T-cell (primary cell): ENCODE measurements around the gene FKBP5. TPM values are rescaled to one million over a fixed set of nuclear protein-coding genes. Genes with fewer than 3 reads are reported as not detected.
A peak's percentile ranks its signal among the peaks of the same experiment; 100 is the strongest.

ENCODE experiments used
- ATAC-seq, 4 experiments: fragments of 200-7000 bp in 3 of 4; fragments of 150-1000 bp in 1 of 4; cut with Tn5 transposase; replicated peaks in 1 of 4; 1 replicate in 3 of 4; 2 replicates in 1 of 4; pipeline ENCODE4 v1.10.0; 2021; ENCODE audit warnings: moderate library complexity in 3 of 4, mild to moderate bottlenecking in 2 of 4, moderate number of reproducible peaks in 1 of 4
- CTCF ChIA-PET, 2 donors: fragments of 300-600 bp; sonication (Branson Sonifier 250); formaldehyde crosslinking; loops; one replicate each; lab custom pipeline; 2022; ENCODE audit warnings: antibody characterized with exemption in 2 of 2; lab: Charles Lee
- POLR2A ChIA-PET, 2 donors: fragments of 300-600 bp; sonication (Branson Sonifier 250); formaldehyde crosslinking; loops; one replicate each; lab custom pipeline; 2022; ENCODE audit warnings: antibody characterized with exemption in 2 of 2; lab: Charles Lee
- DNase-seq, 35 experiments: peaks; one replicate each; pipeline versions ENCODE4 v3.0.0 to v3.0.0-alpha.2; 2013 to 2023
- H3K27ac ChIP-seq: one replicate; pipeline ENCODE4 v1.5.1; 2013; ENCODE audit warnings: low read length
- H3K27me3 ChIP-seq, 2 experiments: replicated peaks in 1 of 2; 1 replicate in 1 of 2; 2 replicates in 1 of 2; pipeline versions ENCODE4 v1.6.1 to v1.7.0; 2013; ENCODE audit warnings: low read length in 1 of 2, mixed read lengths in 1 of 2; ENCODE audit not compliant: control insufficient read depth in 2 of 2, insufficient read depth in 2 of 2; ENCODE audit errors: extremely low read depth in 1 of 2
- H3K36me3 ChIP-seq, 2 donors: 1 replicate in 1 of 2; 2 replicates in 1 of 2; pipeline versions ENCODE4 v1.6.1 to v1.7.0; 2013; ENCODE audit warnings: low read length in 1 of 2; ENCODE audit not compliant: control insufficient read depth in 2 of 2, insufficient read depth in 1 of 2; ENCODE audit errors: extremely low read depth in 1 of 2
- H3K4me1 ChIP-seq, 2 experiments: 1 replicate in 1 of 2; 2 replicates in 1 of 2; pipeline versions ENCODE4 v1.6.1 to v1.7.0; 2013; ENCODE audit warnings: low read length in 2 of 2, mixed read lengths in 1 of 2; ENCODE audit not compliant: insufficient read depth in 2 of 2, control insufficient read depth in 1 of 2; ENCODE audit errors: extremely low read depth in 1 of 2
- H3K4me3 ChIP-seq, 2 donors: 1 replicate in 1 of 2; 2 replicates in 1 of 2; pipeline versions ENCODE4 v1.5.1 to v1.7.0; 2013; ENCODE audit warnings: mild to moderate bottlenecking in 2 of 2, low read length in 1 of 2, moderate library complexity in 1 of 2; ENCODE audit not compliant: control insufficient read depth in 1 of 2; ENCODE audit errors: extremely low read depth in 1 of 2
- H3K9me3 ChIP-seq: 2 replicates; pipeline ENCODE4 v1.7.0; 2013
- H3K27ac Mint-ChIP-seq, 2 donors: one replicate each; pipeline ENCODE4 v1.8.0; 2020 to 2021; ENCODE audit warnings: mild to moderate bottlenecking in 2 of 2, mixed read lengths in 2 of 2
- H3K27me3 Mint-ChIP-seq, 2 donors: one replicate each; pipeline ENCODE4 v1.8.0; 2021 to 2022; ENCODE audit warnings: mixed read lengths in 2 of 2
- H3K36me3 Mint-ChIP-seq: one replicate; pipeline ENCODE4 v1.8.0; 2021; ENCODE audit warnings: mixed read lengths
- H3K4me1 Mint-ChIP-seq, 3 donors: one replicate each; pipeline ENCODE4 v1.8.0; 2020 to 2022; ENCODE audit warnings: mixed read lengths in 3 of 3, mild to moderate bottlenecking in 1 of 3
- H3K4me3 Mint-ChIP-seq, 3 donors: one replicate each; pipeline ENCODE4 v1.8.0; 2020 to 2022; ENCODE audit warnings: mild to moderate bottlenecking in 3 of 3, mixed read lengths in 3 of 3, moderate library complexity in 3 of 3
- H3K9me3 Mint-ChIP-seq, 3 donors: one replicate each; pipeline ENCODE4 v1.8.0; 2020 to 2022; ENCODE audit warnings: mixed read lengths in 3 of 3
- WGBS: methylation state at CpG from one replicate; pipeline ENCODE4 v1.1.5; 2013; ENCODE audit warnings: missing lambda C conversion rate; ENCODE audit not compliant: insufficient coverage; 5-methylcytosine and 5-hydroxymethylcytosine counted together
- total RNA-seq, 35 experiments: library from RNA in 6 of 35; stranded (reverse) in 6 of 35; fragments of 120-200 nt in 1 of 35; gene quantifications; one replicate each; pipeline versions ENCODE4 v1.2.1 to v1.2.4 and lab custom pipeline; 2013 to 2026

The FKBP5 gene
- total RNA-seq, 5 donors from 2014 or later (not counting 1 experiment from before 2014, with no cell fraction given), result 61.4 to 130 (median 63.9) TPM

DNA sequence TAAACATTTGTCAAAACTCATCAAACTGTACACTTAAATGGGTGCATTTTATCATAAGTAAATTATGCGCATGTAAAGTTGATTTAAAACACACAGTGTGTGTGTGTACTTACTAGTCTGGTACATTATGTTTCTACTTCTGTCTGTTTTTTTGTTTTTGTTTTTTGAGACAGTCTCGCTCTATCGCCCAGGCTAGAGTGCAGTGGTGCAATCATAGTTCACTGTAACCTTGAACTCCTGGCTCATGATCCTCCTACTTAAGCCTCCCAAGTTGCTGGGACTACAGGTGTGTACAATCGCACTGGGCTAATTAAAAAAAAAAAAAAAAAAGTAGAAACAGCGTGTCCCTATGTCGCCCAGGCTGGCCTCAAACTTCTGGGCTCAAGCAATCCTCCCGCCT is 23.0 kb upstream of the FKBP5 start:
- Mint-ChIP-seq H3K27ac (no peak overlapping the region), H3K27me3 (no peaks in the 10 kb centered on the region), H3K4me3 (no peak overlapping the region), H3K36me3 (no peaks in the 10 kb centered on the region), H3K4me1 (peaks cover 30 to 40% (median 37%) of the 10 kb centered on the region in 3 donors), H3K9me3 (no peaks in the 10 kb centered on the region)
- CTCF ChIA-PET, result interaction anchor here (0.6 to 1.2 kb wide), 2 partner anchors 294 to 407 kb away, joined by 3 read pairs; no protein-coding TSS in a partner anchor
- no peaks in the 10 kb centered on the region for H3K9me3 ChIP-seq
- DNase-seq (no peak), ATAC-seq (no peak)
- peaks cover 0 to 3% of the 10 kb centered on the region in 2 experiments for H3K27me3 ChIP-seq
- no peak overlapping the region for H3K4me3 ChIP-seq
- H3K27ac ChIP-seq, result no peak overlapping the region
- POLR2A ChIA-PET, result no interaction called here
- 100% methylated on average over 1 of the region's 7 CpGs for WGBS
- peaks cover 2 to 23% of the 10 kb centered on the region in 2 experiments for H3K4me1 ChIP-seq
- H3K36me3 ChIP-seq, result no peaks in the 10 kb centered on the region

DNA sequence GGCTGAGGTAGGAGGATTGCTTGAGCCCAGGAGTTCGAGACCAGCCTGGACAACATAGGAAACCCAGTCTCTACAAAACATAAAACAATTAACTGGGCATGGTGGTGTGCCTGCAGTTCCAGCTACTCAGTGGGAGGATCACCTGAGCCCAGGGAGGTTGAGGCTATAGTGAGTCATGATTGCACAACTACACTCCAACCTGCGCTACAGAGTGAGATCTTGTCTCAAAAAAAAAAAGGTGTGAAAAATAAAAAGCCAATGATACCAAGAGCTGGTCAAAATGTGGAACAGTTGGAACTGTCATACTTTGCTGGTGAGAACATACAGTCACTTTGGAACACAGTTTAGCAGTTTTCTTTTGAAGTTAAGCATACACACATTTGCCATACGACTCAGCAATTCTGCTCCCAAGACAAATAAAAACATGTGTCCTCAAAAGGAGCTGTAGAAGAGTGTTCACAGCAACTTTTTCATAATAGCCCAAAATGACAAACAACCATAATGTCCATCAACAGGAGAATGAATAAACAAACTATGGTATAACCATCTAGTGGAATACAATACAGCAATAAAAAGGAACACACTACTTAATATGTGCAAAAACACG is 21.6 kb upstream of the FKBP5 start:
- ATAC-seq (peak in 2 of 4 experiments; percentile 63 to 77), DNase-seq (peak in 1 of 35 experiments; percentile 30)
- no peaks in the 10 kb centered on the region for H3K9me3 ChIP-seq
- no CpG with 5 or more reads among the region's 4 CpGs for WGBS
- H3K4me3 ChIP-seq, result no peak overlapping the region
- no peak overlapping the region for H3K4me3 Mint-ChIP-seq
- POLR2A ChIA-PET, result interaction anchor here (0.6 to 0.8 kb wide), 4 partner anchors 57 to 1794 kb away, joined by 3 to 4 read pairs (median 3); no protein-coding TSS in a partner anchor
- no peak overlapping the region for H3K27ac ChIP-seq
- no peaks in the 10 kb centered on the region for H3K27me3 Mint-ChIP-seq
- no peaks in the 10 kb centered on the region for H3K27me3 ChIP-seq
- H3K4me1 ChIP-seq, result peaks cover 2 to 17% of the 10 kb centered on the region in 2 experiments
- H3K4me1 Mint-ChIP-seq, result peaks cover 18 to 26% (median 25%) of the 10 kb centered on the region in 3 donors
- peak overlapping the region in 1 of 2 donors; percentile 48 for H3K27ac Mint-ChIP-seq
- CTCF ChIA-PET, result interaction anchor here in 1 of 2 donors (0.9 to 1.1 kb wide), 2 partner anchors 26 to 40 kb away, joined by 3 to 4 read pairs; no protein-coding TSS in a partner anchor
- H3K36me3 Mint-ChIP-seq, result no peaks in the 10 kb centered on the region
- no peaks in the 10 kb centered on the region for H3K9me3 Mint-ChIP-seq
- no peaks in the 10 kb centered on the region for H3K36me3 ChIP-seq

DNA sequence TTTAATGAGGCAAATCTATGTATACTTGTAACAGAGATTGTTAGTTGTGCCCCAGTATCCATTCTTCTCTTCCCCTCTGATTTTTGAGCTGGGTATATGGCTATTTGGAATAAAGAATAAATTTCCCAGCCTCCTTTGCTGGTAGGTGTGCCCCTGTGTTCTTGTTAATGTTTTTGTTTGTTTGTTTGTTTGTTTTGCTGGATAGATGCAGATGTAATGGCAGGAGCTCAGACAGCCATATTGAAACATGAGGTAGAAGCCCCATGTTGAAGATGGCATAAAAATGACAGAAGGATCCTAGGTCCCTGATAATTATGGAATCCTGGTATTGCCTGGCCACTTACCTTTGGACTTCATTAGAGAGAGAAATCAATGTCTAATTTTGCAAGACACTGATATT is 19.9 kb upstream of the FKBP5 start:
- ATAC-seq (no peak), DNase-seq (no peak)
- Mint-ChIP-seq H3K9me3 (peaks cover 0 to 3% (median 0%) of the 10 kb centered on the region in 3 donors), H3K4me3 (no peak overlapping the region), H3K4me1 (peaks cover 14 to 26% (median 20%) of the 10 kb centered on the region in 3 donors), H3K36me3 (no peaks in the 10 kb centered on the region), H3K27me3 (no peaks in the 10 kb centered on the region), H3K27ac (no peak overlapping the region)
- ChIA-PET POLR2A (no interaction called here), CTCF (no interaction called here)
- H3K27ac ChIP-seq, result no peak overlapping the region
- no peaks in the 10 kb centered on the region for H3K27me3 ChIP-seq
- H3K4me3 ChIP-seq, result no peak overlapping the region
- no peaks in the 10 kb centered on the region for H3K9me3 ChIP-seq
- peaks cover 2 to 17% of the 10 kb centered on the region in 2 experiments for H3K4me1 ChIP-seq
- H3K36me3 ChIP-seq, result no peaks in the 10 kb centered on the region

DNA sequence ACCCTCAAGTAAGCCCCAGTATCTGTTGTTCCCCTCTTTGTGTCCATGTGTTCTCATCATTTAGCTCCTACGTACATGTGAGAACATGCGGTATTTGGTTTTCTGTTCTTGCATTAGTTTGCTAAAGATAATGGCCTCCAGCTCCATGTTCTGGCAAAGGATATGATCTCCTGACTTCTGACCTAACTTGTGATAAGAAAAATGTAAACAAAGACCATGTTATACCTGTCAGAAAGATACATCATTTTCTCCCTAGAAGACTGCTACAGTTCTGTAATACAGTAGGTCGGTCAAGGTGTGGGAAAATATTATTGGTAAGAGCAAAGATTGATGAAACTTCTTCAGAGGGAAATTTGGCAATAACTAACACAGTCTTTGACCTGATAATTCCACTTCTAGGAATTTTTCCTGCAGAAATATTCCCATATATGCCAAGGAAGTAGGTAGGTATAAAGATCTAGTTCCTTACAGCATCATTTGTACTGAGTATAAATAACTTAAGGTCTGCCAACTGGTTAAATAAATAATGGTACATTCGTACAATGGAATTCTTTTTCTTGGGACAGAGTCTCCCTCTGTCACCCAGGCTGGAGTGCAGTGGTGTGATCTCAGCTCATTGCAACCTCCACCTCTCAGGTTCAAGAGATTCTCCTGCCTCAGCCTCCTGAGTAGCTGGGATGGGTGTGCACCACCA is 19.1 kb upstream of the FKBP5 start:
- Mint-ChIP-seq H3K27me3 (no peaks in the 10 kb centered on the region), H3K36me3 (no peaks in the 10 kb centered on the region), H3K9me3 (peaks cover 0 to 3% (median 0%) of the 10 kb centered on the region in 3 donors), H3K27ac (no peak overlapping the region), H3K4me1 (peaks cover 8 to 19% (median 15%) of the 10 kb centered on the region in 3 donors), H3K4me3 (no peak overlapping the region)
- ChIA-PET POLR2A (no interaction called here), CTCF (no interaction called here)
- DNase-seq, result no peak
- Histone ChIP-seq H3K4me3 (no peak overlapping the region), H3K9me3 (no peaks in the 10 kb centered on the region), H3K36me3 (no peaks in the 10 kb centered on the region), H3K27me3 (no peaks in the 10 kb centered on the region), H3K27ac (no peak overlapping the region), H3K4me1 (peaks cover 0 to 9% of the 10 kb centered on the region in 2 experiments)
- ATAC-seq, result no peak
- no CpG with 5 or more reads among the region's 4 CpGs for WGBS

DNA sequence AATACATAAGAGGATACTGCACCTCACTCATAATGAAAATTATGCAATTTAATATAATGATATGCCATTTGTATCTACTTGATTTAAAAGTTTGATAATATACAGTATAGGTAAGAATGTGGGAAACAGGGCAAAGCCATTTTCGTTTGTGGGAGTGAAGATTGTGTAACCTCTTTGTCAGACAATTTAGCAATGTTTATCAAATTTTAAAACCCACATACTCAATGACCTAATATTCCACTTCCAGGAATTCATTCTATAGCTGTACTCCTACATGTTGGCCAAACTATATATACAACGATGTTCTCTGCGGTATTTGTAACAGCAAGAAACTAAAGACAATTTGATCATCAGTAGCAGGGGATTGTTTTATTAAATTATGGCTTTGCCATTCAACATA is 17.8 kb upstream of the FKBP5 start:
- Histone ChIP-seq H3K4me1 (peaks cover 0 to 5% of the 10 kb centered on the region in 2 experiments), H3K36me3 (no peaks in the 10 kb centered on the region), H3K27ac (no peak overlapping the region), H3K9me3 (no peaks in the 10 kb centered on the region), H3K4me3 (no peak overlapping the region), H3K27me3 (no peaks in the 10 kb centered on the region)
- Mint-ChIP-seq H3K36me3 (no peaks in the 10 kb centered on the region), H3K4me1 (peaks cover 8 to 17% (median 13%) of the 10 kb centered on the region in 3 donors), H3K27me3 (no peaks in the 10 kb centered on the region), H3K4me3 (no peak overlapping the region), H3K9me3 (peaks cover 0 to 3% (median 0%) of the 10 kb centered on the region in 3 donors), H3K27ac (no peak overlapping the region)
- WGBS, result no CpG with 5 or more reads among the region's 3 CpGs
- ChIA-PET POLR2A (no interaction called here), CTCF (interaction anchor here in 1 of 2 donors (0.7 kb wide), 1 partner anchor 33 kb away, joined by 3 read pairs; no protein-coding TSS in a partner anchor)
- ATAC-seq (no peak), DNase-seq (no peak)

DNA sequence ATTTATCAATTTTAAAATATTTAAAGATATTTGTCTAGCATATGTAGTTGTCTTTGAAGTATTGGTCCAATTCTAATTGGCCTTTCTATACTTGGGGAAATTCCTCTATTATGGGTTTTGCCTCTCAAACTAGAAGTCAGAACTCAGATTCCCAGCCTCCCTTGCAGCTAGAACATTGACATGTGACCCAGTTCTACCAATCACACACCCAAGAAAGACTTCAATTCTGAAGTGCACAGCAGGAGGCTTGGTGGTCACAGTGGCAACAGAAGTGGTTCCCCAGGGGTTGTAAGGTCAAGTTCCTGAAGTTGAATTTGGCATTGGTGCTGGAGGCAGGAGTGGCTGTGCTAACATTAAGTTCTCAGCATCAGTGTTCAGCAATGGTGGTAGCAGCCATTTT is 14.8 kb upstream of the FKBP5 start:
- Mint-ChIP-seq H3K36me3 (no peaks in the 10 kb centered on the region), H3K9me3 (peaks cover 0 to 3% (median 0%) of the 10 kb centered on the region in 3 donors), H3K4me3 (no peak overlapping the region), H3K27ac (no peak overlapping the region), H3K27me3 (no peaks in the 10 kb centered on the region), H3K4me1 (peaks cover 0 to 6% (median 2%) of the 10 kb centered on the region in 3 donors)
- Histone ChIP-seq H3K36me3 (no peaks in the 10 kb centered on the region), H3K4me3 (no peak overlapping the region), H3K9me3 (no peaks in the 10 kb centered on the region), H3K27me3 (no peaks in the 10 kb centered on the region), H3K27ac (no peak overlapping the region), H3K4me1 (no peaks in the 10 kb centered on the region)
- DNase-seq, result no peak
- POLR2A ChIA-PET, result no interaction called here
- CTCF ChIA-PET, result no interaction called here
- ATAC-seq, result no peak
